ENCODE data around the gene WEE2.

Gene WEE2

GRCh38 chr7:141715794-141716689, 7.9 kb downstream of the WEE2 start:
- H3K27ac ChIP-seq: no peak overlapping the region
- TF ChIP-seq CTCF (conservative IDR thresholded peaks at IDR 0.05): no peak

DNA sequence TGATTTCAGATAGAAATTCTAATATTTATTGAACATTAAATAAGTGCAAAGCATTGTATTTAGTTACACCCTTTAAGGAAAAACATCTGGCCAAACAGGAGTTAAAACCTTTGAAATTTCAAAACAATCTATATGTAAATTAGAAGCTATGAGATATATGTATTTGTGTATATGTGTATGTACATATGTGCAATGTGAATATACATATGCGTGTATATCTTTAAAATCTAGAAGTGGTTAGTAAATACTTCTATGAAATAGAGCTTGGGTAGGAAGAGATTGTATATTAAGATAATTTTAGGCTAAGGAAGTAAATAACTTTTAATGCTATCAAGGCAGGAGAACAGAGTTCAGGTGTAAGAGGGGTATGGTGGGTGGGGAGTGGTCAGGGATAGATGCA, 9.3 kb downstream of the WEE2 start:
- no peak overlapping the region for H3K27ac ChIP-seq
- no peak for TF ChIP-seq CTCF (conservative IDR thresholded peaks at IDR 0.05)

DNA sequence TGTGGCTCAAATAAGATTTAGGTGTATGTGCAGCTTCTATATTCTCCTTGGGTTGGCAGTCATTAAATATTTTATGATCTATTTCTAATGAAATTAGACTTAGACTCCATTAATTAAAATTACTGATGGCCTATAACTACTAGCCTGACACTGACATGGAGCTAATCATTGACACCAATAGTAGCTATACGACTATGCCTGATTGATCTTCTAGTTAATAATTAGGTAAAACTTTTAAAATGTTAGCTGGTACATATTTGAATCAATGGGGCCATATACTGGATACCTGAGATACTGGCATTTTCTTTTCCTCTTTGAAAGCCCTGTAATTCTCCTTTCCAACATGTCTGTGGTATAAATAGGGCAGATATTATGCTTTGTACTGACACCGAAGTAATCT, 14.4 kb downstream of the WEE2 start:
- no peak overlapping the region for H3K27ac ChIP-seq
- no peak for TF ChIP-seq CTCF (conservative IDR thresholded peaks at IDR 0.05)

GRCh38 chr7:141729020-141729419, 20.9 kb downstream of the WEE2 start:
- no peak for TF ChIP-seq CTCF (conservative IDR thresholded peaks at IDR 0.05)
- no peak overlapping the region for H3K27ac ChIP-seq

- H3K27ac ChIP-seq: no peak overlapping the region
- TF ChIP-seq CTCF (conservative IDR thresholded peaks at IDR 0.05): no peak
Observed at GRCh38 chr7:141731476-141732149, 23.5 kb downstream of the WEE2 start.

DNA sequence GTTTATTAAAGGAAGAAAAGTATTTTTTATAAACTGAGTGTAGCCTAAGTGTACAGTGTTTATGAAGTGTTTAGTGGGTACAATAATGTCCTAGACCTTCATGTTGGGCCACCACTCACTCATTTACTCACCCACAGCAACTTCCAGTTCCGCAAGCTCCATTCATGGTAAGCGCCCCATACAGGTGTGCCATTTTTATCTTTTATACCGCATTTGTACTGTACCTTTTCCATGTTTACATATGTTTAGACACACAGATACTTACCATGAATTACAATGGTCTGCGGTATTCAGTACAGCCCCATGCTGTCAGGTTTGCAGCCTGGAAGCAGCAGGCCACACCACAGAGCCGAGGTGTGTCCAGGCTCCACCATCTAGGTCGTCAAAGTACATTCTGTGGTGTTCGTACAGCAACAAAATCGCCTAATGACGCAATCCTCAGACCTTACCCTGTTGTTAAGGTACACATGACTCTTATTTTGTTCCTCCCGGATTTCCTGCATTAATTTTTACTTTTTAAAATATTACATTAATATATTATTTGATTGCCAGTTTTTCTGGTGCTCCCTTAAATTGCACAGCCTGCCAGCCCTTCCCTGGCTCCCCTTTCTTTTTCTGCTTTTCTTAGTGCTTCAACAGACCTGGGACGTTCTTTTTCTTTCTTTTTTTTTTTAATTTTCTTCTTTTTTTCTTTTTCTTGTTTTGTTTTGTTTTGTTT, 29.1 kb downstream of the WEE2 start:
- TF ChIP-seq CTCF (conservative IDR thresholded peaks at IDR 0.05): no peak
- peak overlapping the region; percentile 89 for H3K27ac ChIP-seq

All from VCaP (cell line).